ENCODE measurements around the gene OR2F2.

Gene OR2F2

GRCh38 chr7:143914938-143915652, 19.9 kb upstream of the OR2F2 start:
- no peak for DNase-seq

- DNase-seq: no peak
Observed at GRCh38 chr7:143924851-143925250, 10.2 kb upstream of the OR2F2 start.

- no peak for DNase-seq
Observed at GRCh38 chr7:143929224-143929920, 5.7 kb upstream of the OR2F2 start.

GRCh38 chr7:143931739-143932138, 3.3 kb upstream of the OR2F2 start:
- no peak for DNase-seq

GRCh38 chr7:143936087-143937009, 1.3 kb downstream of the OR2F2 start:
- DNase-seq: no peak

- DNase-seq: no peak
Observed at GRCh38 chr7:143938379-143939243, 3.6 kb downstream of the OR2F2 start.

- DNase-seq: no peak
Observed at GRCh38 chr7:143945423-143945822, 10.4 kb downstream of the OR2F2 start.

GRCh38 chr7:143947111-143947510, 12.1 kb downstream of the OR2F2 start:
- DNase-seq: no peak

GRCh38 chr7:143948733-143949132, 13.7 kb downstream of the OR2F2 start:
- no peak for DNase-seq

- DNase-seq: no peak
Observed at GRCh38 chr7:143953421-143953820, 18.4 kb downstream of the OR2F2 start.

- DNase-seq: no peak
Observed at GRCh38 chr7:143954135-143954534, 19.1 kb downstream of the OR2F2 start.

GRCh38 chr7:143954544-143954943, 19.5 kb downstream of the OR2F2 start, which contains the start of gene OR2F1:
OR2F1 (plus strand) TSS chr7:143954844; CDS start chr7:143959971, 5,127 bp downstream.
- no peak for DNase-seq

- DNase-seq: no peak
Observed at GRCh38 chr7:143958781-143959180, 23.7 kb downstream of the OR2F2 start.

GRCh38 chr7:143960813-143961610, 26.0 kb downstream of the OR2F2 start:
- DNase-seq: no peak

- DNase-seq: no peak
Observed at GRCh38 chr7:143965280-143965679, 30.2 kb downstream of the OR2F2 start.

GRCh38 chr7:143967398-143967797, 32.4 kb downstream of the OR2F2 start:
- no peak for DNase-seq

- no peak for DNase-seq
Observed at GRCh38 chr7:143973870-143974416, 38.9 kb downstream of the OR2F2 start.

GRCh38 chr7:143974459-143974858, 39.4 kb downstream of the OR2F2 start:
- DNase-seq: no peak

GRCh38 chr7:143975617-143976016, 40.6 kb downstream of the OR2F2 start:
- no peak for DNase-seq

- no peak for DNase-seq
Observed at GRCh38 chr7:143978585-143978984, 43.6 kb downstream of the OR2F2 start.

GRCh38 chr7:143979359-143979758, 44.3 kb downstream of the OR2F2 start:
- DNase-seq: no peak
